HepG2 (cell line): ENCODE data around the gene ACADVL. TPM values are rescaled to one million over a fixed set of nuclear protein-coding genes. Genes with fewer than 3 reads are reported as not detected.

Experiments
- ATF1 ChIP-seq: IDR thresholded peaks from 2 replicates; pipeline ENCODE4 v1.6.1; 2016; ENCODE audit warnings: mild to moderate bottlenecking, control low read depth
- ATF4 ChIP-seq, 2 experiments: fragments of 450-650 bp in 1 of 2; sonication (generic) in 1 of 2; formaldehyde crosslinking; IDR thresholded peaks; 2 replicates each; pipeline versions ENCODE4 v1.5.0 to v1.8.0; 2020 to 2022; ENCODE audit warnings: mild to moderate bottlenecking in 1 of 2, missing genetic modification reagents in 1 of 2
- ATF6 ChIP-seq: sonication (generic); formaldehyde crosslinking; conservative IDR thresholded peaks from 2 replicates; pipeline ENCODE4 v1.4.0; 2020; ENCODE audit warnings: missing genetic modification reagents
- CREB3 ChIP-seq: sonication (generic); formaldehyde crosslinking; IDR thresholded peaks from 2 replicates; pipeline ENCODE4 v1.5.0; 2020; ENCODE audit warnings: missing genetic modification reagents
- EEA1 ChIP-seq: sonication (generic); formaldehyde crosslinking; IDR thresholded peaks from 2 replicates; pipeline ENCODE4 v1.5.1; 2020; ENCODE audit warnings: mild to moderate bottlenecking, missing genetic modification reagents, borderline replicate concordance
- FOXC1 ChIP-seq: sonication (generic); formaldehyde crosslinking; IDR thresholded peaks from 2 replicates; pipeline ENCODE4 v1.8.0; 2022; ENCODE audit warnings: mild to moderate bottlenecking, missing genetic modification reagents, borderline replicate concordance
- GATAD1 ChIP-seq: IDR thresholded peaks from 2 replicates; pipeline ENCODE4 v1.6.1; 2016; ENCODE audit warnings: missing genetic modification reagents, missing compliant biosample characterization
- HDAC2 ChIP-seq: sonication (generic); formaldehyde crosslinking; IDR thresholded peaks from 2 replicates; pipeline ENCODE4 v1.4.0; 2020; ENCODE audit warnings: missing genetic modification reagents
- HDAC6 ChIP-seq: fragments of 200-600 bp; sonication (generic); IDR thresholded peaks from 2 replicates; pipeline ENCODE4 v1.7.0; 2017; ENCODE audit warnings: mild to moderate bottlenecking, antibody characterized with exemption, low read length, low read depth
- HES4 ChIP-seq: sonication (generic); formaldehyde crosslinking; IDR thresholded peaks from 2 replicates; pipeline ENCODE4 v1.9.0; 2021; ENCODE audit warnings: mild to moderate bottlenecking, missing genetic modification reagents, borderline replicate concordance
- MAFK ChIP-seq, 2 experiments: IDR thresholded peaks in 1 of 2; conservative IDR thresholded peaks in 1 of 2; 2 replicates each; pipeline ENCODE4 v1.6.1; 2011; ENCODE audit warnings: improper control_type of control experiment in 2 of 2, low read length in 2 of 2
- MYC ChIP-seq: sonication (generic); formaldehyde crosslinking; IDR thresholded peaks from 2 replicates; pipeline ENCODE4 v1.9.0; 2021; ENCODE audit warnings: missing genetic modification reagents, borderline replicate concordance
- NFE2 ChIP-seq: sonication (generic); formaldehyde crosslinking; IDR thresholded peaks from 2 replicates; pipeline ENCODE4 v1.4.0; 2020; ENCODE audit warnings: missing genetic modification reagents
- NFYC ChIP-seq: IDR thresholded peaks from 2 replicates; pipeline ENCODE4 v1.6.1; 2016; ENCODE audit warnings: missing genetic modification reagents, missing compliant biosample characterization
- PHF20 ChIP-seq: sonication (generic); formaldehyde crosslinking; IDR thresholded peaks from 2 replicates; pipeline ENCODE4 v1.5.0; 2020; ENCODE audit warnings: mild to moderate bottlenecking, missing genetic modification reagents
- SETDB1 ChIP-seq: sonication (generic); formaldehyde crosslinking; IDR thresholded peaks from 2 replicates; pipeline ENCODE4 v1.5.1; 2020; ENCODE audit warnings: missing genetic modification reagents, mild to moderate bottlenecking, borderline replicate concordance
- SMAD3 ChIP-seq: sonication (generic); formaldehyde crosslinking; IDR thresholded peaks from 2 replicates; pipeline ENCODE4 v1.4.0; 2020; ENCODE audit warnings: missing genetic modification reagents
- TAF1 ChIP-seq: sonication (generic); formaldehyde crosslinking; IDR thresholded peaks from 2 replicates; pipeline ENCODE4 v1.4.0; 2020; ENCODE audit warnings: missing genetic modification reagents
- TIGD3 ChIP-seq: sonication (generic); formaldehyde crosslinking; IDR thresholded peaks from 2 replicates; pipeline ENCODE4 v1.5.1; 2020; ENCODE audit warnings: mild to moderate bottlenecking, missing genetic modification reagents, borderline replicate concordance
- ZC3H13 ChIP-seq: sonication (generic); formaldehyde crosslinking; IDR thresholded peaks from 2 replicates; pipeline ENCODE4 v1.8.1; 2023; ENCODE audit warnings: mild to moderate bottlenecking, missing genetic modification reagents, moderate library complexity
- ZFP36 ChIP-seq: fragments of 150-350 bp; IDR thresholded peaks from 2 replicates; pipeline ENCODE4 v1.6.1; 2018; ENCODE audit warnings: borderline replicate concordance, low read length, low read depth; ENCODE audit not compliant: partially characterized antibody
- ZFP82 ChIP-seq: sonication (generic); formaldehyde crosslinking; IDR thresholded peaks from 2 replicates; pipeline ENCODE4 v1.5.1; 2020; ENCODE audit warnings: mild to moderate bottlenecking, missing genetic modification reagents, borderline replicate concordance
- ZNF136 ChIP-seq: sonication (generic); formaldehyde crosslinking; IDR thresholded peaks from 2 replicates; pipeline ENCODE4 v1.8.1; 2022; ENCODE audit warnings: low read depth, mild to moderate bottlenecking, moderate library complexity, missing genetic modification reagents
- ZNF33A ChIP-seq: sonication (generic); formaldehyde crosslinking; IDR thresholded peaks from 2 replicates; pipeline ENCODE4 v1.5.1; 2020; ENCODE audit warnings: missing genetic modification reagents, mild to moderate bottlenecking, moderate library complexity, borderline replicate concordance
- ZNF569 ChIP-seq: sonication (generic); formaldehyde crosslinking; IDR thresholded peaks from 2 replicates; pipeline ENCODE4 v1.5.0; 2020; ENCODE audit warnings: mild to moderate bottlenecking, missing genetic modification reagents, moderate library complexity, borderline replicate concordance
- ZNF781 ChIP-seq: sonication (generic); formaldehyde crosslinking; IDR thresholded peaks from 2 replicates; pipeline ENCODE4 v1.5.1; 2020; ENCODE audit warnings: borderline replicate concordance, mild to moderate bottlenecking, missing genetic modification reagents; ENCODE audit errors: not compliant biosample characterization
- ZSCAN20 ChIP-seq: sonication (generic); formaldehyde crosslinking; IDR thresholded peaks from 2 replicates; pipeline ENCODE4 v1.4.0; 2020; ENCODE audit warnings: missing genetic modification reagents, mild to moderate bottlenecking, borderline replicate concordance
- polyA plus RNA-seq, 8 experiments: library from polyadenylated mRNA; depleted of rRNA in 3 of 8; stranded (reverse) in 7 of 8; unstranded in 1 of 8; fragments of >200 nt; fragmentation: Illumina TruSeq in 4 of 8; extraction: Trizol in 4 of 8; gene quantifications; 2 replicates each; pipeline versions ENCODE4 v1.2.1 to v1.2.3, GENCODE V29; 2011 to 2016; ENCODE audit warnings: low read depth in 4 of 8, missing spikeins in 1 of 8, mixed read lengths in 1 of 8; ENCODE audit not compliant: insufficient read depth in 1 of 8
- total RNA-seq, 5 experiments: library from RNA; depleted of rRNA; stranded (reverse); fragments of >200 nt; fragmentation: Illumina TruSeq; extraction: Trizol; gene quantifications; 2 replicates each; pipeline ENCODE4 v1.2.3, GENCODE V29; 2016; ENCODE audit warnings: low read depth in 1 of 5

ACADVL gene
- total and polyA plus RNA-seq, 2 of the 13 experiments (the other 11 are each of a cell fraction or from before 2014, with no cell fraction given), result 219 to 412 TPM

- TF ChIP-seq ATF4 (CRISPR knock-in tag; IDR thresholded peaks at IDR 0.05) (no peak), TIGD3 (CRISPR knock-in tag) (no peak), ATF1 (CRISPR knock-in tag) (no peak), EEA1 (no peak), ATF6 (CRISPR knock-in tag) (no peak), NFYC (CRISPR knock-in tag) (no peak), ZFP82 (0 out of 2 replicates have a peak, but pooled peaks have one; percentile 43), ZNF33A (CRISPR knock-in tag) (no peak), ZNF781 (peak; percentile 8), CREB3 (CRISPR knock-in tag) (no peak), ZSCAN20 (CRISPR knock-in tag) (no peak), HDAC2 (CRISPR knock-in tag) (no peak), MAFK (conservative IDR thresholded peaks at IDR 0.05 in 1 of 2, IDR thresholded peaks at IDR 0.05 in 1 of 2; ENCODE audit: low read length in 2 of 2) (no peak), SETDB1 (CRISPR knock-in tag) (no peak), HES4 (CRISPR knock-in tag) (no peak), ZC3H13 (CRISPR knock-in tag) (no peak), PHF20 (CRISPR knock-in tag) (no peak), ZNF569 (CRISPR knock-in tag) (no peak), ZFP36 (no peak), FOXC1 (CRISPR knock-in tag) (no peak), HDAC6 (no peak), NFE2 (CRISPR knock-in tag) (no peak), SMAD3 (CRISPR knock-in tag) (no peak), TAF1 (CRISPR knock-in tag) (peak; percentile 61; the same call in 1 of the 2 replicates), GATAD1 (CRISPR knock-in tag) (peak; percentile 92), MYC (CRISPR knock-in tag) (no peak), ZNF136 (no peak)
Measured at GRCh38 chr17:7251661-7252175, 32.0 kb downstream of the ACADVL start, which contains the start of gene CTDNEP1 (continued).
